Measurements from ENCODE around the gene SHC1. TPM values are rescaled to one million over a fixed set of nuclear protein-coding genes. Genes with fewer than 3 reads are reported as not detected.

The SHC1 gene
- total RNA-seq, 1 donor from 2014 or later: 69.0 TPM

DNA sequence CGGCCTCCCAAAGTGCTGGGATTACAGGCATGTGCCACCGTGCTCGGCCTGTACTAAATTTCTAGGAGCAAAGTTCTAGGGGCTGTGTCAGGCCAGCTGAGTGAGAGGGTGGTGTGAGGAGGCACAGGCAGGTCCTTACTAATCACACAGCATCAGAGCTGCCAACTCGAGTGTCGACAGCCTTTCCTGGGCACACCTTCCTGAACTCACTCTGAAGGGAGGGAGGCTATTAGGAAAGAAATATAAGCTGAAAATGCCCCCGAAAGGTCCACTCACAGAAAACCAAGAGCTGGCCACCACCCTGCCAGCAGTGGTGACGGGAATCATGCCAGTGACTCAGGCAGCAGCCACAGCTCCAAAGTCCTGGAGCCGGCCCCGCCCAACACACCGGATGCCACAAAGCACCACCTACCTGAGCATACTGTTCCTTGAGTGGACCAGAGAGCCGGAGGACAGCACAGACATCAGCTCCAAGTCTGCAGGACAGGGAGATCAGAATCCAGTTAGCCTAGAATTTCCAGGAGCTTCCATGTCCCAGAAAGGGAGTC lies 38.5 kb downstream of the SHC1 start:
- TF ChIP-seq EZH2phosphoT487 (IDR thresholded peaks at IDR 0.05) (no peak), EZH2 (IDR thresholded peaks at IDR 0.05) (no peak)
- TF ChIP-seq, protein P1, sequence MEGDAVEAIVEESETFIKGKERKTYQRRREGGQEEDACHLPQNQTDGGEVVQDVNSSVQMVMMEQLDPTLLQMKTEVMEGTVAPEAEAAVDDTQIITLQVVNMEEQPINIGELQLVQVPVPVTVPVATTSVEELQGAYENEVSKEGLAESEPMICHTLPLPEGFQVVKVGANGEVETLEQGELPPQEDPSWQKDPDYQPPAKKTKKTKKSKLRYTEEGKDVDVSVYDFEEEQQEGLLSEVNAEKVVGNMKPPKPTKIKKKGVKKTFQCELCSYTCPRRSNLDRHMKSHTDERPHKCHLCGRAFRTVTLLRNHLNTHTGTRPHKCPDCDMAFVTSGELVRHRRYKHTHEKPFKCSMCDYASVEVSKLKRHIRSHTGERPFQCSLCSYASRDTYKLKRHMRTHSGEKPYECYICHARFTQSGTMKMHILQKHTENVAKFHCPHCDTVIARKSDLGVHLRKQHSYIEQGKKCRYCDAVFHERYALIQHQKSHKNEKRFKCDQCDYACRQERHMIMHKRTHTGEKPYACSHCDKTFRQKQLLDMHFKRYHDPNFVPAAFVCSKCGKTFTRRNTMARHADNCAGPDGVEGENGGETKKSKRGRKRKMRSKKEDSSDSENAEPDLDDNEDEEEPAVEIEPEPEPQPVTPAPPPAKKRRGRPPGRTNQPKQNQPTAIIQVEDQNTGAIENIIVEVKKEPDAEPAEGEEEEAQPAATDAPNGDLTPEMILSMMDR (IDR thresholded peaks at IDR 0.05): no peak
- H3K27ac Mint-ChIP-seq: no peak overlapping the region
- peaks cover 16% of the 10 kb centered on the region for H3K4me1 Mint-ChIP-seq
- H3F3A ChIP-seq (ENCODE audit: low read depth): peaks cover 7% of the 10 kb centered on the region
- H3K9ac ChIP-seq: no peak overlapping the region
- H3K4me3 ChIP-seq: no peak overlapping the region
- no peaks in the 10 kb centered on the region for H3K27me3 ChIP-seq
- H3K4me3 Mint-ChIP-seq: no peak overlapping the region
- H3K4me1 ChIP-seq: no peaks in the 10 kb centered on the region
- H3K9me3 ChIP-seq (ENCODE audit: low read depth): no peaks in the 10 kb centered on the region
- no peak overlapping the region for H3K27ac ChIP-seq
- H3K79me2 ChIP-seq (ENCODE audit: low read depth): peaks cover 10% of the 10 kb centered on the region
- no peak overlapping the region for H2AFZ ChIP-seq (replicated peaks)
- no peaks in the 10 kb centered on the region for H3K36me3 ChIP-seq
- no peak overlapping the region for H3K4me2 ChIP-seq
- peaks cover 9% of the 10 kb centered on the region for H3K36me3 Mint-ChIP-seq
- no peak for DNase-seq (ENCODE audit: low spot score)
- no peaks in the 10 kb centered on the region for H3K9me3 Mint-ChIP-seq
- no peaks in the 10 kb centered on the region for H4K20me1 ChIP-seq (ENCODE audit: low read depth)
- peaks cover 8% of the 10 kb centered on the region for H3K27me3 Mint-ChIP-seq (ENCODE audit: insufficient read depth, low read depth)

GRCh38 chr1:154926201-154926600 lies 44.3 kb downstream of the SHC1 start:
- no peak for DNase-seq (ENCODE audit: low spot score)
- H2AFZ ChIP-seq (replicated peaks): no peak overlapping the region
- Mint-ChIP-seq H3K4me3 (peak overlapping the region; percentile 49), H3K27me3 (ENCODE audit: insufficient read depth, low read depth) (no peaks in the 10 kb centered on the region), H3K4me1 (no peaks in the 10 kb centered on the region), H3K27ac (no peak overlapping the region), H3K36me3 (peaks cover 26% of the 10 kb centered on the region), H3K9me3 (no peaks in the 10 kb centered on the region)
- no peak overlapping the region for H3K4me3 ChIP-seq
- H4K20me1 ChIP-seq (ENCODE audit: low read depth): no peaks in the 10 kb centered on the region
- H3K9ac ChIP-seq: no peak overlapping the region
- TF ChIP-seq, protein P1 (IDR thresholded peaks at IDR 0.05): no peak
- TF ChIP-seq EZH2 (IDR thresholded peaks at IDR 0.05) (no peak), EZH2phosphoT487 (IDR thresholded peaks at IDR 0.05) (no peak)
- no peaks in the 10 kb centered on the region for H3F3A ChIP-seq (ENCODE audit: low read depth)
- H3K36me3 ChIP-seq: no peaks in the 10 kb centered on the region
- H3K9me3 ChIP-seq (ENCODE audit: low read depth): no peaks in the 10 kb centered on the region
- no peak overlapping the region for H3K4me2 ChIP-seq
- H3K27ac ChIP-seq: no peak overlapping the region
- no peaks in the 10 kb centered on the region for H3K27me3 ChIP-seq
- no peaks in the 10 kb centered on the region for H3K79me2 ChIP-seq (ENCODE audit: low read depth)
- no peaks in the 10 kb centered on the region for H3K4me1 ChIP-seq

- no peaks in the 10 kb centered on the region for H3F3A ChIP-seq (ENCODE audit: low read depth)
- Mint-ChIP-seq H3K9me3 (no peaks in the 10 kb centered on the region), H3K27me3 (ENCODE audit: insufficient read depth, low read depth) (no peaks in the 10 kb centered on the region), H3K4me3 (no peak overlapping the region), H3K36me3 (peaks cover 26% of the 10 kb centered on the region), H3K27ac (no peak overlapping the region), H3K4me1 (no peaks in the 10 kb centered on the region)
- H3K9me3 ChIP-seq (ENCODE audit: low read depth): no peaks in the 10 kb centered on the region
- H3K79me2 ChIP-seq (ENCODE audit: low read depth): no peaks in the 10 kb centered on the region
- no peak overlapping the region for H3K27ac ChIP-seq
- TF ChIP-seq, protein P1 (IDR thresholded peaks at IDR 0.05): no peak
- TF ChIP-seq EZH2 (IDR thresholded peaks at IDR 0.05) (no peak), EZH2phosphoT487 (IDR thresholded peaks at IDR 0.05) (no peak)
- no peak overlapping the region for H3K9ac ChIP-seq
- H3K4me1 ChIP-seq: no peaks in the 10 kb centered on the region
- no peak for DNase-seq (ENCODE audit: low spot score)
- H2AFZ ChIP-seq (replicated peaks): no peak overlapping the region
- H3K36me3 ChIP-seq: no peaks in the 10 kb centered on the region
- H3K4me2 ChIP-seq: no peak overlapping the region
- no peaks in the 10 kb centered on the region for H3K27me3 ChIP-seq
- no peaks in the 10 kb centered on the region for H4K20me1 ChIP-seq (ENCODE audit: low read depth)
- H3K4me3 ChIP-seq: no peak overlapping the region
These were observed 45.0 kb downstream of the SHC1 start for GRCh38 chr1:154925335-154926170.

Data from neural progenitor cell (in vitro differentiated cells).